ENCODE results near the gene KIFC1. TPM values are rescaled to one million over a fixed set of nuclear protein-coding genes. Genes with fewer than 3 reads are reported as not detected.
A peak's percentile ranks its signal among the peaks of the same experiment; 100 is the strongest.

The KIFC1 gene
- total and polyA plus RNA-seq, 2 of the 4 experiments (the other 2 are of a cell fraction): 33.9 to 40.6 TPM

DNA sequence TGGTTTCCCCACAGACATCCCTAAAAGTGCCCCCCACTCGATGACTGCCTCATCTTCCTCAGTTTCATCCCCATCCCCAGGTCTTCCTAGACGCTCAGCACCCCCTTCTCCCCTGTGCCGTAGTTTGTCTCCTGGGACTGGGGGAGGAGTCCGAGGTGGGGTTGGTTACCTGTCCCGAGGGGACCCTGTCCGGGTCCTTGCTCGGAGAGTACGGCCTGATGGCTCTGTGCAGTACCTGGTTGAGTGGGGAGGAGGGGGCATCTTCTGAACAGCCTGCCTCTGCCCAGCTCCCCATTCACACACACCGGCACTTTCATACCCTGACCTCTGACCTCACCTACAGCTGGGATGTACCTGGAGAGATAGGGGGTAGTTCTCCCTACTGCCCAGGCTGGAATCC lies 24.2 kb downstream of the KIFC1 start:
- H3K27ac ChIP-seq (ENCODE audit: insufficient read depth, low read length): peak overlapping the region; percentile 78
- H3K9ac ChIP-seq (ENCODE audit: low read depth, low read length): peak overlapping the region; percentile 66
- intact Hi-C loops (cut with micrococcal nuclease): loop anchor here (5.0 kb wide), 2 partner anchors 104 to 119 kb away; partner anchors contain the start of genes RGL2 and TAPBP

More for the DNA sequence above, 24.2 kb downstream of the KIFC1 start:
- no peak for TF ChIP-seq CEBPB (IDR thresholded peaks at IDR 0.05; ENCODE audit: low read depth, low read length)
- no peak for TF ChIP-seq BHLHE40 (IDR thresholded peaks at IDR 0.05; ENCODE audit: low read depth, low read length)
- TF ChIP-seq, protein P1, sequence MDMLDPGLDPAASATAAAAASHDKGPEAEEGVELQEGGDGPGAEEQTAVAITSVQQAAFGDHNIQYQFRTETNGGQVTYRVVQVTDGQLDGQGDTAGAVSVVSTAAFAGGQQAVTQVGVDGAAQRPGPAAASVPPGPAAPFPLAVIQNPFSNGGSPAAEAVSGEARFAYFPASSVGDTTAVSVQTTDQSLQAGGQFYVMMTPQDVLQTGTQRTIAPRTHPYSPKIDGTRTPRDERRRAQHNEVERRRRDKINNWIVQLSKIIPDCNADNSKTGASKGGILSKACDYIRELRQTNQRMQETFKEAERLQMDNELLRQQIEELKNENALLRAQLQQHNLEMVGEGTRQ (IDR thresholded peaks at IDR 0.05; ENCODE audit: low read depth, low read length): no peak
- TF ChIP-seq, protein P2, sequence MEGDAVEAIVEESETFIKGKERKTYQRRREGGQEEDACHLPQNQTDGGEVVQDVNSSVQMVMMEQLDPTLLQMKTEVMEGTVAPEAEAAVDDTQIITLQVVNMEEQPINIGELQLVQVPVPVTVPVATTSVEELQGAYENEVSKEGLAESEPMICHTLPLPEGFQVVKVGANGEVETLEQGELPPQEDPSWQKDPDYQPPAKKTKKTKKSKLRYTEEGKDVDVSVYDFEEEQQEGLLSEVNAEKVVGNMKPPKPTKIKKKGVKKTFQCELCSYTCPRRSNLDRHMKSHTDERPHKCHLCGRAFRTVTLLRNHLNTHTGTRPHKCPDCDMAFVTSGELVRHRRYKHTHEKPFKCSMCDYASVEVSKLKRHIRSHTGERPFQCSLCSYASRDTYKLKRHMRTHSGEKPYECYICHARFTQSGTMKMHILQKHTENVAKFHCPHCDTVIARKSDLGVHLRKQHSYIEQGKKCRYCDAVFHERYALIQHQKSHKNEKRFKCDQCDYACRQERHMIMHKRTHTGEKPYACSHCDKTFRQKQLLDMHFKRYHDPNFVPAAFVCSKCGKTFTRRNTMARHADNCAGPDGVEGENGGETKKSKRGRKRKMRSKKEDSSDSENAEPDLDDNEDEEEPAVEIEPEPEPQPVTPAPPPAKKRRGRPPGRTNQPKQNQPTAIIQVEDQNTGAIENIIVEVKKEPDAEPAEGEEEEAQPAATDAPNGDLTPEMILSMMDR (conservative IDR thresholded peaks at IDR 0.05; ENCODE audit: low read depth, low read length): no peak
- no peak for TF ChIP-seq RFX5 (IDR thresholded peaks at IDR 0.05; ENCODE audit: low read depth, low read length)
- TF ChIP-seq MAZ (IDR thresholded peaks at IDR 0.05; ENCODE audit: borderline replicate concordance, low read depth, low read length): no peak
- TF ChIP-seq NFE2L2 (IDR thresholded peaks at IDR 0.05; ENCODE audit: low read depth, low read length): no peak
- no peak for TF ChIP-seq RCOR1 (IDR thresholded peaks at IDR 0.05; ENCODE audit: insufficient replicate concordance, low read length)
- TF ChIP-seq MXI1 (IDR thresholded peaks at IDR 0.05; ENCODE audit: borderline replicate concordance, low read depth, low read length): no peak
- no peak for TF ChIP-seq MAFK (IDR thresholded peaks at IDR 0.05; ENCODE audit: low read depth, low read length)
- no peak for TF ChIP-seq RAD21 (IDR thresholded peaks at IDR 0.05; ENCODE audit: low read length)
- no peak for TF ChIP-seq SMC3 (IDR thresholded peaks at IDR 0.05; ENCODE audit: low read depth, low read length)
- TF ChIP-seq FOS (IDR thresholded peaks at IDR 0.05; ENCODE audit: low read depth, low read length): no peak
- no peak for TF ChIP-seq POLR2A (IDR thresholded peaks at IDR 0.05; ENCODE audit: low read depth, low read length)
- no peak for TF ChIP-seq CHD1 (IDR thresholded peaks at IDR 0.05; ENCODE audit: low read depth, low read length)
- TF ChIP-seq, protein P3, sequence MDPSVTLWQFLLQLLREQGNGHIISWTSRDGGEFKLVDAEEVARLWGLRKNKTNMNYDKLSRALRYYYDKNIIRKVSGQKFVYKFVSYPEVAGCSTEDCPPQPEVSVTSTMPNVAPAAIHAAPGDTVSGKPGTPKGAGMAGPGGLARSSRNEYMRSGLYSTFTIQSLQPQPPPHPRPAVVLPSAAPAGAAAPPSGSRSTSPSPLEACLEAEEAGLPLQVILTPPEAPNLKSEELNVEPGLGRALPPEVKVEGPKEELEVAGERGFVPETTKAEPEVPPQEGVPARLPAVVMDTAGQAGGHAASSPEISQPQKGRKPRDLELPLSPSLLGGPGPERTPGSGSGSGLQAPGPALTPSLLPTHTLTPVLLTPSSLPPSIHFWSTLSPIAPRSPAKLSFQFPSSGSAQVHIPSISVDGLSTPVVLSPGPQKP (IDR thresholded peaks at IDR 0.05; ENCODE audit: borderline replicate concordance, low read depth, low read length): no peak
- Histone ChIP-seq H4K8ac (ENCODE audit: low read depth in 2 of 2, low read length in 2 of 2) (peak overlapping the region; percentile 49 to 71; a peak in 3 of 4 replicates), H4K20me1 (ENCODE audit: insufficient read depth, low read length) (peaks cover 19% of the 10 kb centered on the region), H3K18ac (ENCODE audit: low read depth, low read length) (peak overlapping the region; percentile 34; the same call in 1 of the 2 replicates), H2BK120ac (ENCODE audit: low read depth, low read length) (0 out of 2 replicates have a peak overlapping the region, but pooled peaks have one; percentile 3), H2BK15ac (ENCODE audit: low read depth, low read length) (0 out of 3 replicates have a peak overlapping the region, but pooled peaks have one; percentile 2), H3K23ac (ENCODE audit: low read depth, low read length) (peak overlapping the region; percentile 64), H4K91ac (ENCODE audit: insufficient read depth, low read depth, low read length) (peak overlapping the region; percentile 14), H3K4me2 (ENCODE audit: low read depth, low read length) (peak overlapping the region; percentile 80), H2AK9ac (replicated peaks; ENCODE audit: low read depth, low read length, poor library complexity) (peak overlapping the region; percentile 18), H3K4ac (ENCODE audit: low read depth, low read length) (peak overlapping the region; percentile 65), H3K79me1 (ENCODE audit: low read depth in 1 of 2, low read length in 2 of 2) (peaks cover 24 to 84% of the 10 kb centered on the region in 2 experiments), H3K14ac (replicated peaks; ENCODE audit: low read depth, low read length) (0 out of 2 replicates have a peak overlapping the region, but pooled peaks have one; percentile 3), H3K9me3 (ENCODE audit: control insufficient read depth, insufficient read depth, low read length) (no peaks in the 10 kb centered on the region), H3K4me3 (ENCODE audit: insufficient read depth, low read depth, low read length) (peak overlapping the region; percentile 25), H3K36me3 (ENCODE audit: control insufficient read depth, insufficient read depth, low read length) (peaks cover 40% of the 10 kb centered on the region), H3K4me1 (ENCODE audit: control insufficient read depth, insufficient read depth, low read length) (peaks cover 19% of the 10 kb centered on the region), H2AK5ac (ENCODE audit: low read depth, low read length) (peak overlapping the region; percentile 89), H3K56ac (ENCODE audit: extremely low read depth, insufficient read depth, low read length) (peak overlapping the region; percentile 56), H3K9me1 (ENCODE audit: insufficient read depth, low read length) (peaks cover 9% of the 10 kb centered on the region), H4K5ac (ENCODE audit: low read depth, low read length) (peak overlapping the region; percentile 13; the same call in 1 of the 2 replicates), H2AFZ (replicated peaks; ENCODE audit: low read length, poor library complexity) (no peak overlapping the region), H2BK20ac (ENCODE audit: low read depth, low read length) (0 out of 2 replicates have a peak overlapping the region, but pooled peaks have one; percentile 20), H2BK5ac (ENCODE audit: low read depth, low read length, poor library complexity, severe bottlenecking) (peak overlapping the region; percentile 86), H3K27me3 (ENCODE audit: control insufficient read depth, insufficient read depth, low read length) (no peaks in the 10 kb centered on the region)
- dilution Hi-C loops (cut with HindIII; ENCODE audit: low sequenced_read_pairs, unreplicated experiment) (no loop called here), in situ Hi-C loops (cut with MboI; ENCODE audit: low sequenced_read_pairs) (no loop called here)
- DNase-seq (no peak), ATAC-seq (ENCODE audit: low read depth) (no peak)
- ChIA-PET POLR2A (ENCODE audit: unreplicated experiment) (no interaction called here), CTCF (no interaction called here)
- WGBS, 2 experiments (ENCODE audit: extremely low coverage in 2 of 2, insufficient read length in 1 of 2): no CpG with 5 or more reads among the region's 9 CpGs
- no TSS peak for BruUV-seq (replicated peaks)
